Stimulated activated naive B cell treated with anti-CD40 and anti-IgM and Interleukin-4, amounts not matched to agents 10 μg/mL and 1 μg/mL and 100 μg/mL, for 72 hours (primary cell): Measurements from ENCODE around the gene GNLY.

ENCODE experiments used
- ATAC-seq, 2 donors: fragments of 150-1000 bp; cut with Tn5 transposase; replicated peaks; 2 replicates each; pipeline ENCODE4 v1.10.0; 2021; ENCODE audit warnings: moderate library complexity in 1 of 2
- DNase-seq: peaks from one replicate; pipeline ENCODE4 v3.0.0; 2021
- H3K27ac Mint-ChIP-seq: one replicate; pipeline ENCODE4 v1.8.0; 2022; ENCODE audit warnings: mild to moderate bottlenecking, mixed read lengths
- H3K27me3 Mint-ChIP-seq, 2 donors: one replicate each; pipeline ENCODE4 v1.8.0; 2022; ENCODE audit warnings: mixed read lengths in 2 of 2
- H3K36me3 Mint-ChIP-seq, 2 donors: one replicate each; pipeline ENCODE4 v1.8.0; 2022; ENCODE audit warnings: mixed read lengths in 2 of 2, mild to moderate bottlenecking in 1 of 2
- H3K4me1 Mint-ChIP-seq, 2 donors: one replicate each; pipeline ENCODE4 v1.8.0; 2022; ENCODE audit warnings: mixed read lengths in 2 of 2, mild to moderate bottlenecking in 1 of 2
- H3K4me3 Mint-ChIP-seq, 2 donors: one replicate each; pipeline ENCODE4 v1.8.0; 2022; ENCODE audit warnings: mild to moderate bottlenecking in 2 of 2, mixed read lengths in 2 of 2, moderate library complexity in 1 of 2
- H3K9me3 Mint-ChIP-seq, 2 donors: one replicate each; pipeline ENCODE4 v1.8.0; 2022; ENCODE audit warnings: mixed read lengths in 2 of 2, mild to moderate bottlenecking in 1 of 2

GNLY gene

DNA sequence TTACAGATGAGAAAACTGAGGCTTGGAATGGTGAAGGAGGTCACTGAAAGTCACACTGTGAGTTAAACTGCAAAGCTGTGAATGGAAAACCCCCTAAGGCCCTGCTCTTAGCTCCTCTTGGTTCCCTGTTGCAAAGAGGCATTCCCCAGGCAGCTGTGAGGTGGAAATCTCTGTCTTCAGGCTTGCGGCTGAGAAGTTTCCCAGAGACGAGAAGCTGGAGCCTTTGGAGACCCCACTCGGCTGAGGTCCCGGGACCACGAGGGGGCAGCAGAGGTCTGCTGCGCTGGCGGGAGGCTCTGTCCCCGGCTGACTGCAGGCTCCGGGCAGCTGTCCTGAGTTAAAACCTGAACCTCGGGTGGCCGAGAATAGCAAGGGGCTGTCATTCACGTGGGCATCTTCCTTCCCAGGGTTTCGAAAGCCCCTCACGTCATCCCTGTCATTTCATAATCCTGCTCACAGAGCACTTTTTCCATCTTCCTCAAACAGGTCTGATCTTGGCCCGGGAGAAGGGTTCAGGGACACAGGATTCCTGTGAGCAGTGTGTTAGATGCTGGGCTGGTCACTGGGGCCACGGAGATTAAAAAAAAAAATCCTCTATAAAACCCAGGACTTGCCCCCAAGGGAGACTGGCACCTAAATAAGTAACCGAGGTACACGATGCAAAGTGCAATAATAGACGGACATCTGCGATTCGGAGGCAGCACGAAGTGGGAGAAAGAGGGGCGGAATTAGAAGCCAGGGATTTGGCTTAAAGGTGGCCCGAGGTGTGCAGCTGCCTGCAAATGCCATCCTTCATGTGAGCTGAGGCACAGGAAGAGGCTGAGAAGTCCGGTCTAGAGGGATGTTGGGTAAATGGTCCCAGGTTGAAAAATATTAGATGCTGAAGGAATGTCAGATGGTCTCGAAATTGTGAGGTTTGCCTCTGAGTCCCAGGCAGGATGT is 35.0 kb downstream of the GNLY start:
- H3K27ac Mint-ChIP-seq, result no peak overlapping the region
- DNase-seq (peak; percentile 69), ATAC-seq (peak; percentile 96 to 97)
- peaks cover 18 to 30% of the 10 kb centered on the region in 2 donors for H3K27me3 Mint-ChIP-seq
- H3K36me3 Mint-ChIP-seq, result no peaks in the 10 kb centered on the region
- peaks cover 5% of the 10 kb centered on the region in 2 donors for H3K4me1 Mint-ChIP-seq
- H3K4me3 Mint-ChIP-seq, result no peak overlapping the region
- no peaks in the 10 kb centered on the region for H3K9me3 Mint-ChIP-seq

- peaks cover 20 to 38% of the 10 kb centered on the region in 2 donors for H3K27me3 Mint-ChIP-seq
- no peak overlapping the region for H3K27ac Mint-ChIP-seq
- DNase-seq (no peak), ATAC-seq (no peak)
- no peaks in the 10 kb centered on the region for H3K36me3 Mint-ChIP-seq
- no peak overlapping the region for H3K4me3 Mint-ChIP-seq
- H3K9me3 Mint-ChIP-seq, result no peaks in the 10 kb centered on the region
- peaks cover 5% of the 10 kb centered on the region in 2 donors for H3K4me1 Mint-ChIP-seq
These were observed 35.8 kb downstream of the GNLY start for GRCh38 chr2:85729825-85730510.

DNA sequence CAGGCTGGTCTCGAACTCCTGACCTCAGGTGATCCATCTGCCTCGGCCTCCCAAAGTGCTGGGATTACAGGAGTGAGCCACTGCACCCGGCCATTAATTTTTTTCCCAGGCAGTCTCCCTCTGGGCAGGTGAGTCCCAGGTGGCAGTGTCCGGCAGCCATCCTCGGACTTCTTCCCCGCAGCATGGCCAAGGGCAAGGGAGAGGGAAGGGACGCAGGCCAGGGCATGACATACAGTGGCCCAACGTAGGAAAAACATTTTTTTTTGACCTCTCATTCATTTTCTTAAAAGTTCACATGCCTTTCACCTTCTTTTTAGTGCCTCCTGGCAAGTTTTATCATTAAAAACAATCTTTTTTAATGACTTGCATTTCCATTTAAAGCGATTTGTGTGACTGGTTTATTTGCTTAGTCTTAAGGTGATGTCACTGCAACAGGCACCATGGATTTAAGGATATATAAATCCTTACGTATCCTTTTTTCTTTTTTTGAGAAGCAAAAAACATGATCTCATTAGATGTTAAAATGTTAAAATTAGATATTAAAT is 36.6 kb downstream of the GNLY start:
- peaks cover 17 to 34% of the 10 kb centered on the region in 2 donors for H3K27me3 Mint-ChIP-seq
- no peak for DNase-seq
- H3K36me3 Mint-ChIP-seq, result no peaks in the 10 kb centered on the region
- ATAC-seq, result no peak
- no peaks in the 10 kb centered on the region for H3K9me3 Mint-ChIP-seq
- no peak overlapping the region for H3K27ac Mint-ChIP-seq
- peaks cover 5% of the 10 kb centered on the region in 2 donors for H3K4me1 Mint-ChIP-seq
- no peak overlapping the region for H3K4me3 Mint-ChIP-seq

- DNase-seq (peak; percentile 11), ATAC-seq (peak; percentile 44 to 46)
- Mint-ChIP-seq H3K4me3 (no peak overlapping the region), H3K9me3 (no peaks in the 10 kb centered on the region), H3K27ac (no peak overlapping the region), H3K36me3 (no peaks in the 10 kb centered on the region), H3K4me1 (peaks cover 5% of the 10 kb centered on the region in 2 donors), H3K27me3 (peaks cover 21 to 35% of the 10 kb centered on the region in 2 donors)
These were observed 37.4 kb downstream of the GNLY start for GRCh38 chr2:85731606-85732005.

DNA sequence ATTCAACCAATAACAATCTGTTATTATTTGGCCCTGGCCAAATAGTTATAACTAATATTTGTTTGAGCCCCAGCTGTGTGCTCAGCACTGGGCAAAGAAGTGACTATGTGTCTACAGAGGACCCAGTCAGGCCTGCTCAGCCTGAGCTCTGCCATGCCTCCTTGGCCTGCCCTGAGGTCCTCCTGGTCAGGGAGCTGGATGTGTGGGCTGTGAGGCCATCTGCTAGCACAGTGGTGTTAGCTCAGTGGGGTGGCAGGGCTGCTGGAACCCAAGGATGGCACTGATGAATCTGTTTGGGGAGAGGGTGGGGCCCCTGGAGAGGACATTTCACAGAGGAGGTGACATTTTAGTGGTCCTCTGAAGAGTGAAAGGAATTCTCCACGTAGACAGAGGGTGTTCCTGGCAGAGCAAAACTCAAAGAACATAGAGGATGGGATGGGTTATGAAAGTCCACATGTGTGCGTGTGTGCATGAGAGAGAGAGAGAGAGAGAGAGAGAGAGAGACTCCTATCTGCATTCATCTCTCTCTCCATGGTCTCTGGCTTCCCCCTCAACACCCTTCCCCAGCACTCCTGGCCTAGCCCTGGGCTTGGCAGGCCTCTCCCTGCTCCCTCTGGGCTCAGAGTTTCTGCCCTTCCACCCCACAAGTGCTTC is 38.4 kb downstream of the GNLY start:
- Mint-ChIP-seq H3K27ac (no peak overlapping the region), H3K36me3 (no peaks in the 10 kb centered on the region), H3K27me3 (peaks cover 26 to 41% of the 10 kb centered on the region in 2 donors), H3K4me1 (peaks cover 5% of the 10 kb centered on the region in 2 donors), H3K4me3 (no peak overlapping the region), H3K9me3 (no peaks in the 10 kb centered on the region)
- DNase-seq (no peak), ATAC-seq (no peak)

GRCh38 chr2:85733121-85733960 is 39.2 kb downstream of the GNLY start:
- H3K27ac Mint-ChIP-seq, result no peak overlapping the region

DNA sequence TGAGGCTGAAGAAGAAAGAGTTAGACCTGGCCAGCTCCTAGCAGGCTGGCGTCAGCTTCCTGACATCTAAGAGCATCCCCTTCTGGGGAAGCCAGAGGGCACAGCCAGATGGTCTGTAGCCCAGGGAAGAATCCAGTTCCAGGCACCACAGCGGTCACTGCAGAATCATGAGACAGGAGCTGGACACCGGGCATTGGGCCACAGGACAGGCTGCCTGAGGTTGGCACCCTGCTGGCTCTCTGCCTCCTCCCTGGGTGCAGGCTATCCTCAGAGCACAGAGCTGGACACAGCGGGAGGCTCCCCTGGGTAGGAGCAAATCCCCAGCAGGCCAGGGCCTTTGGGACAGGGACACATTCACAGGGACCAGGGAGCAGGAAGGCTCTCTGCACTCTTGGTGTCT is 39.9 kb downstream of the GNLY start:
- H3K27me3 Mint-ChIP-seq, result peaks cover 28 to 29% of the 10 kb centered on the region in 2 donors
- DNase-seq (no peak), ATAC-seq (no peak)
- H3K4me3 Mint-ChIP-seq, result no peak overlapping the region
- no peak overlapping the region for H3K27ac Mint-ChIP-seq
- H3K9me3 Mint-ChIP-seq, result no peaks in the 10 kb centered on the region
- no peaks in the 10 kb centered on the region for H3K36me3 Mint-ChIP-seq
- H3K4me1 Mint-ChIP-seq, result peaks cover 3% of the 10 kb centered on the region in 2 donors

More at GRCh38 chr2:85733121-85733960, 39.2 kb downstream of the GNLY start:
- no peaks in the 10 kb centered on the region for H3K36me3 Mint-ChIP-seq
- peaks cover 5% of the 10 kb centered on the region in 2 donors for H3K4me1 Mint-ChIP-seq
- H3K27me3 Mint-ChIP-seq, result peaks cover 29 to 33% of the 10 kb centered on the region in 2 donors
- no peak overlapping the region for H3K4me3 Mint-ChIP-seq
- no peak for ATAC-seq
- no peak for DNase-seq
- no peaks in the 10 kb centered on the region for H3K9me3 Mint-ChIP-seq

- DNase-seq, result no peak
- no peak for ATAC-seq
- Mint-ChIP-seq H3K9me3 (no peaks in the 10 kb centered on the region), H3K4me3 (no peak overlapping the region), H3K27ac (no peak overlapping the region), H3K4me1 (no peaks in the 10 kb centered on the region), H3K36me3 (no peaks in the 10 kb centered on the region), H3K27me3 (peaks cover 23 to 29% of the 10 kb centered on the region in 2 donors)
These were observed 40.9 kb downstream of the GNLY start for GRCh38 chr2:85734942-85735608.

DNA sequence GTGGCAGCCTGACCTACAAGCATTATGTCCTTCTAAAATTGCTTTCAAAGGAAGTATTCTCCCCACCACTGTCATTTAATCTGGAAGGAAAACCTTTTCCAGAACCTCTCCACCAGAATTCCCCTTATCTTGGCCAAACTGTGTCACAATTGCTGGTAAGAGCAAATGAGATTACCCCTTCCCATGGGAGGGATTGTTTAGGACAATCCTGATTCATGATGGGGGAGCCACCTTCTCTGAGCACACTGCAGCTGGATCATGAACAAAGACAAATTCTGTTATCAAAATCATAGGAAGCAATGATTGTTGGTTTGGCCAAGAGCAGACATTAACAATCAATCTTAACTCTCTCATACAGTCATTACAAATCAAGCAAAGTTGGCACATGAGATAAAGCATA is 41.5 kb downstream of the GNLY start:
- no peak for ATAC-seq
- Mint-ChIP-seq H3K4me1 (no peaks in the 10 kb centered on the region), H3K27ac (no peak overlapping the region), H3K9me3 (no peaks in the 10 kb centered on the region), H3K4me3 (no peak overlapping the region), H3K36me3 (no peaks in the 10 kb centered on the region), H3K27me3 (peaks cover 25 to 35% of the 10 kb centered on the region in 2 donors)
- no peak for DNase-seq

DNA sequence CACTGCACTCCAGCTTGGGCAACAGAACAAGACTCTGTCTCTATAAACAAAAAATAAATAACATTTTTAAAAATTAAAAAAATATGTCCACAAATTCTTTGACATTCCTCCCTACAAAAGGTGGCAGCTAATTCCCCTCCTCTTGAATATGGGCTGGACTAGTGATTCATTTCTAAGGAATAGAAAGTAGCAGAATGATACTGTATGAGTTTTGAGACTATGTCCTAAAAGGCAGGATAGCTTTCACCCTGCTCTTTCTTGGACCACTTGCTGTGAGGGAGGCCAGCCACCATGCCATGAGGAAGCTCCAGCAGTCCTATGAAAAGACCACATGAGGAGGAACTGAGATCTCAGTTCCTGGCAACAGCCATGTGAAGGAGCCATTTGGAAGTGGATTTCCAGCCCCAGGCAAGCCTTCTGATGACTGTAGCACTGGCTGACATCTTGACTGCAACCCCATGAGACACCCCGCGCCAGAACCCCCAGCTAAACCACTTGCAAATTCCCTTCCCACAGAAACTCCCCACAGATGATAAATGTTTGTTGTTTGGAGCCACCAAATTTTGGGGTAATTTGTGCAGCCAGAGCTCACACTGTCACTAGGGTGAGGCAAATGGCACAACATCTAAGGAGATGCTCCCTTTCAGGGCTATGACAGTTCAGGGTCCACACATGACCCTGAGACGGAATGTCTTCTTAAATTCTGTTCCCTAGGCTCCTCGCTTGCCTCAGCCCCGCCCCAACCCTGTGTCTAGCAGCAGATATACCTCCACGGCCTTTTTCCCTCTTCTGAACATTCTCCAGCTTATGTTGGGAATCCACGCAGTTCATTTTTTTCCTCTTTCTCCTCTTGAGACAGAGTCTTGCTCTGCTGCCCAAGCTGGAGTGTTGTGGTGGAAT is 42.5 kb downstream of the GNLY start:
- ATAC-seq, result no peak
- no peak overlapping the region for H3K4me3 Mint-ChIP-seq
- no peak overlapping the region for H3K27ac Mint-ChIP-seq
- no peaks in the 10 kb centered on the region for H3K9me3 Mint-ChIP-seq
- peaks cover 32 to 44% of the 10 kb centered on the region in 2 donors for H3K27me3 Mint-ChIP-seq
- H3K4me1 Mint-ChIP-seq, result no peaks in the 10 kb centered on the region
- DNase-seq, result no peak
- H3K36me3 Mint-ChIP-seq, result no peaks in the 10 kb centered on the region

- no peak overlapping the region for H3K4me3 Mint-ChIP-seq
- DNase-seq (no peak), ATAC-seq (no peak)
- H3K27ac Mint-ChIP-seq, result no peak overlapping the region
- H3K4me1 Mint-ChIP-seq, result no peaks in the 10 kb centered on the region
- no peaks in the 10 kb centered on the region for H3K36me3 Mint-ChIP-seq
- H3K9me3 Mint-ChIP-seq, result no peaks in the 10 kb centered on the region
- H3K27me3 Mint-ChIP-seq, result peaks cover 37 to 52% of the 10 kb centered on the region in 2 donors
These were observed 43.3 kb downstream of the GNLY start for GRCh38 chr2:85737481-85737880.

GRCh38 chr2:85737961-85738360 is 43.8 kb downstream of the GNLY start:
- peaks cover 0 to 2% of the 10 kb centered on the region in 2 donors for H3K4me1 Mint-ChIP-seq
- ATAC-seq (no peak), DNase-seq (no peak)
- H3K27ac Mint-ChIP-seq, result no peak overlapping the region
- H3K4me3 Mint-ChIP-seq, result no peak overlapping the region
- H3K27me3 Mint-ChIP-seq, result peaks cover 41 to 57% of the 10 kb centered on the region in 2 donors
- no peaks in the 10 kb centered on the region for H3K36me3 Mint-ChIP-seq
- no peaks in the 10 kb centered on the region for H3K9me3 Mint-ChIP-seq
